ENCODE measurements around the gene PLXNB2. TPM values are rescaled to one million over a fixed set of nuclear protein-coding genes. Genes with fewer than 3 reads are reported as not detected.

PLXNB2 gene
- total RNA-seq, 1 experiment from 2014 or later: 80.7 TPM

DNA sequence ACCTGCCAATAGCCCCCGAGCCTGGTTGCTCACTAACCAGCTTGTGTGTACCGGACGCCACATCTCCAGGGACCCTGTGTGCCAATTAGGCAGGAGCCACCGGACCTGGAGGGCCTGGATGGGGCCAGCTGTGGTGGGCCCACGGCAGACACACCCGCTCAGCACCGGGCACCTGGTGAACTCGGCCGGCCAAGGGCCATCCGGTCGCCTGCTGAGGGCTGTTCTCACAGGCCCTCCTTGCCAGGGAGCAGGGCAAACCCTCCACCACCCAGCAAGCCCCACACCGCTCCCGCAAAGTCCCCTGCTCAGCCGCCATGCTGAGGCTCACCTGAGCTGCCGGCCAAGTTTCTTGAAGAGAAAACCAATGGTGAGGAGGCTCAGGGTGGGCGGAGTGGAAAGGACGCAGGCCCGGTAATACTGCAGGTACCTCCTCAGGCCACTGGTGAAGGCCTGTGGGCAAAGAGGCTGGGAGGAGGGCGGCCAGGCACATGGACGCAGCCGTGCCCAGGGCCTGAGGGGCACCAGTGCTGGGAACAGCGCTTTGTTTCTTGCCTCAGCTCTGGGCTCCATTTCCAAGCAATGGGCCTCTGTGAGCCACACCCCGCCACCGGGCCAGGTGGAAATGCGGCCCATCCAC is 79.7 kb downstream of the PLXNB2 start:
- H3K36me3 ChIP-seq: peaks cover 4% of the 10 kb centered on the region; the same call in 1 of the 2 replicates
- no peak for DNase-seq
- H3K4me3 ChIP-seq: no peak overlapping the region
- H3K27me3 ChIP-seq: no peaks in the 10 kb centered on the region
- H3K9me3 ChIP-seq: no peaks in the 10 kb centered on the region

DNA sequence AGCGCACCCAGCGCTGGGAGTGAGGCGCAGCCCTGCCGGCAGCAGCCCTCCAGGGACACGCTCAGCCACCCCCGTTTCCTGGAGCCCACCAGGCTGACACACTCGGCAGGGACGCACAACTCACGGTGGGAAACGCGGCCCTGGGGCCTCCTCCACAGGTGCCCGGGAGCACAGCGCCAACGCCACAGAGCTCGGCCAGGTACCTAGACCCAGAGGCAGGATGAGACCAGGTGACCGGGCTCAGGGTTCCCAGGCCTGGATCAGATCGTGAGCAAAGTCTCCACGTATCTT is 80.6 kb downstream of the PLXNB2 start:
- Histone ChIP-seq H3K36me3 (peaks cover 4% of the 10 kb centered on the region; the same call in 1 of the 2 replicates), H3K27me3 (no peaks in the 10 kb centered on the region), H3K4me3 (no peak overlapping the region), H3K9me3 (no peaks in the 10 kb centered on the region)
- DNase-seq: no peak

DNA sequence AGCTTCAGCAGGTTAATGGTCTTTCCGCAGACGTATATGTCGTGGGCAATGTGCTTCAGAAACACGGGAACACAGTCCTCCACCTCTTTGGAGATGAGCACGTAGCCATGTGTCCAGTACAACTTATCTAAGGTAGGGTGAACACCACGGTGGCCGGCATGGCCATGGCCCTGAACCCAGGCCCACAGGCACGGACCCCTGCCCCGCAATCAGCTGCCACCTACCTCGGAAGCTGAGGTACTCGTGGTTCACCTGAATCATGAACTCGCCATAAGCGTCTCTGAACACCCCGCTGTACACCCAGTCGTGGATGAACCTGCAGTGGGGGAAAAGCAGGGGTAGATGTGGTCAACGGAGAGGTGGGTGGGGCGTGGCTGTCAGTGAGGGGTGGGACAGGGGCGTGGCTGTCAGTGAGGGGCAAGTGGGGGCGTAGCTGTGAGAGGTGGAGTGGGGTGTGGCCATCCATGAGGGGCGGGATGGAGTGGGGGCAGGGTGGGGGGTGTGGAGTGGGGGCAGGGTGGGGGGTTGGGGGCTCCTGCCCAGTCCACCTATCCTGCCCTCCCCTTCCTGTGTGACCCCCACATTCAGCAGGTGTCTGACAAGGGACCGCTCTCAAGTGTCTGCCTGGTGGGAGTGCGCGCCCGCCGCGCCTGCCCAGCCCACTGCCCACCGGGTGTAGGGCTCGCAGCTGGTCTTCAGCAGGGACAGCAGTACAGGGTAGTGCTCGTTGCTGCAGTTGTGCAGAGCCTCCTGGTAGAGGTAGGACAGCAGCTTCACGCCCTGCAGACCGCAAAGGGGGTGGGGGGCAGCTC is 81.2 kb downstream of the PLXNB2 start:
- H3K4me3 ChIP-seq: no peak overlapping the region
- peaks cover 4% of the 10 kb centered on the region; the same call in 1 of the 2 replicates for H3K36me3 ChIP-seq
- no peaks in the 10 kb centered on the region for H3K27me3 ChIP-seq
- no peaks in the 10 kb centered on the region for H3K9me3 ChIP-seq
- DNase-seq: no peak

DNA sequence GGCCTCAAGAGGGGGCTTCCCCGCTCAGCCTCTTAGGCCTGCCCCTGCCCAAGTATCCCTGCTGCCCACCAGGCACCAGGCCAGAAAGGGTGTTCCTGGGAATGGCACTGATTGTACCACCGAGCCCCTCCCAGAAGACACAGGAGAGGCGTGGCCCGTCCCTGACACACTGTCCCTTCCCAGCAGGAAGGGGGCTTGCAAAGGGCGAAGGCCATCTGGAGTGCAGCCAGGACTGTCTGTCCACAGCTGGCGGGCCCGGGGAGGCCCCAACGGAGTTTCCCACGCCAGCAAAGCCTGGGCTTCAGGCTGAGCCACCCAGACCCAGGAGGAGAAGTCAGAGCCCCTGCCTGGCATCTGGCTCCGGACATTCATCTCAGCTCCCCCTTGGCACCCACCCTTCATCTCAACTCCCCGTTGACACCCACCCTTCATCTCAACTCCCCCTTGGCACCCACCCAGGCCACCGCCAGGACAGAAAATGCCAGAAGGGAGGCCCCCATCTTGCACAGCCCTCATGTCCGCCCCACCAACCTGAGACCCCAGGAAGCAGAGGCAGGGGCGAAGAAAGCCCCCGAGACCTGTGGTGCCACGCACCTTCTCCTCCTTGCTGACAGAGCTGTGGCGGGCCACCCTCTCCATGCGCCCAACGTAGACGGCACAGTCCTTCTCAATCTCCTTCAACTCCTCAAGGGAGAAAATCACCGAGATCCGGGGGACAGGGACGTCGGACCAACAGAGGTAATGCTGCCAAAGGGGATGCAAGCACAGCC is 82.1 kb downstream of the PLXNB2 start:
- H3K9me3 ChIP-seq: no peaks in the 10 kb centered on the region
- DNase-seq: no peak
- H3K36me3 ChIP-seq: peaks cover 4% of the 10 kb centered on the region; the same call in 1 of the 2 replicates
- H3K4me3 ChIP-seq: no peak overlapping the region
- no peaks in the 10 kb centered on the region for H3K27me3 ChIP-seq

Other genes with a start within 250 kb of the PLXNB2 start
- gene TTLL8, start 249.3 kb downstream of the PLXNB2 start, total RNA-seq (2014; rRNA removed; shearing (Covaris generic); ENCODE audit: low replicate concordance): not detected in 2 replicates
- gene MLC1, start 222.2 kb downstream of the PLXNB2 start, total RNA-seq (2014; rRNA removed; shearing (Covaris generic); ENCODE audit: low replicate concordance): not detected in 2 replicates
- gene MOV10L1, start 217.6 kb downstream of the PLXNB2 start, total RNA-seq (2014; rRNA removed; shearing (Covaris generic); ENCODE audit: low replicate concordance): not detected in 2 replicates
- gene PANX2, start 136.9 kb downstream of the PLXNB2 start, total RNA-seq (2014; rRNA removed; shearing (Covaris generic); ENCODE audit: low replicate concordance): 0.12 and 0.79 TPM in 2 replicates
- 38.8 and 49.9 TPM in 2 replicates for gene TRABD, start 121.7 kb downstream of the PLXNB2 start, total RNA-seq (2014; rRNA removed; shearing (Covaris generic); ENCODE audit: low replicate concordance)
- 6.5 and 13.8 TPM in 2 replicates for gene SELENOO, start 106.6 kb downstream of the PLXNB2 start, total RNA-seq (2014; rRNA removed; shearing (Covaris generic); ENCODE audit: low replicate concordance)
- gene TUBGCP6, start 62.6 kb downstream of the PLXNB2 start, total RNA-seq (2014; rRNA removed; shearing (Covaris generic); ENCODE audit: low replicate concordance): 11.8 and 17.2 TPM in 2 replicates
- gene HDAC10, start 56.4 kb downstream of the PLXNB2 start, total RNA-seq (2014; rRNA removed; shearing (Covaris generic); ENCODE audit: low replicate concordance): 8.5 and 21.5 TPM in 2 replicates
- 54.4 and 58.0 TPM in 2 replicates for gene MAPK12, start 46.0 kb downstream of the PLXNB2 start, total RNA-seq (2014; rRNA removed; shearing (Covaris generic); ENCODE audit: low replicate concordance)
- 15.0 and 27.8 TPM in 2 replicates for gene MAPK11, start 37.3 kb downstream of the PLXNB2 start, total RNA-seq (2014; rRNA removed; shearing (Covaris generic); ENCODE audit: low replicate concordance)
- 0.15 and 0.46 TPM in 2 replicates for gene DENND6B, start 19.4 kb upstream of the PLXNB2 start, total RNA-seq (2014; rRNA removed; shearing (Covaris generic); ENCODE audit: low replicate concordance)
- 31.0 and 37.4 TPM in 2 replicates for gene PPP6R2, start 35.7 kb upstream of the PLXNB2 start, total RNA-seq (2014; rRNA removed; shearing (Covaris generic); ENCODE audit: low replicate concordance)
- gene SBF1, start 167.4 kb upstream of the PLXNB2 start, total RNA-seq (2014; rRNA removed; shearing (Covaris generic); ENCODE audit: low replicate concordance): 38.7 and 66.1 TPM in 2 replicates
- gene ADM2, start 173.9 kb upstream of the PLXNB2 start, total RNA-seq (2014; rRNA removed; shearing (Covaris generic); ENCODE audit: low replicate concordance): 2.2 and 6.9 TPM in 2 replicates
- 0.35 TPM in 1 of 2 replicates, not detected in the other for gene MIOX, start 179.2 kb upstream of the PLXNB2 start, total RNA-seq (2014; rRNA removed; shearing (Covaris generic); ENCODE audit: low replicate concordance)
- gene LMF2, start 200.1 kb upstream of the PLXNB2 start, total RNA-seq (2014; rRNA removed; shearing (Covaris generic); ENCODE audit: low replicate concordance): 23.0 and 30.3 TPM in 2 replicates
- gene NCAPH2, start 200.6 kb upstream of the PLXNB2 start, total RNA-seq (2014; rRNA removed; shearing (Covaris generic); ENCODE audit: low replicate concordance): 68.0 and 102 TPM in 2 replicates
- gene SCO2, start 218.0 kb upstream of the PLXNB2 start, total RNA-seq (2014; rRNA removed; shearing (Covaris generic); ENCODE audit: low replicate concordance): 1.2 and 3.2 TPM in 2 replicates
- 22.1 and 22.2 TPM in 2 replicates for gene TYMP, start 222.4 kb upstream of the PLXNB2 start, total RNA-seq (2014; rRNA removed; shearing (Covaris generic); ENCODE audit: low replicate concordance)
- gene KLHDC7B, start 238.3 kb upstream of the PLXNB2 start, total RNA-seq (2014; rRNA removed; shearing (Covaris generic); ENCODE audit: low replicate concordance): not detected in 2 replicates